Measurements from ENCODE around the gene TMEM258. TPM values are rescaled to one million over a fixed set of nuclear protein-coding genes. Genes with fewer than 3 reads are reported as not detected.

TMEM258 gene
- total RNA-seq, 1 donor from 2014 or later: 162 TPM

DNA sequence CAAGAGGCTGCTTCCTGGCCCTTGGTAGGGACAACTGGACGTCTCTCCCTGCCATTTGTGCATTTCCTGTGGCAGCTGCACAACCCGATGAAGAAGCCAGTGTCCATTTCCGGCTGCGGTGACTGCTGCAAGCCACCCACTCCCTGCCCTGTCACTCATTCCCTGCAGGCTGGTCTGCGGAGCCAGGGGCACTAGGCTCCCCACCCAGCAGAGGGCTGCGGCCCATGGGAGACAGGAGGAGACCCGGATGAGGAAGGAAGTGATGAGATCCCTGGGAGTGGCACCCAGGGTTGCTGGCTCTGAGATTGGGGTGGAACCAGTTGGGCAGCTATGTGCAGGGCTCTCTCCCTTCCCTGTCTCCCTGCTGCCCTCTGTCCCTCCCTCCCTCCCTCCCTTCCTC is 50.0 kb downstream of the TMEM258 start:
- Mint-ChIP-seq H3K27me3 (no peaks in the 10 kb centered on the region), H3K9me3 (no peaks in the 10 kb centered on the region), H3K36me3 (no peaks in the 10 kb centered on the region), H3K4me3 (no peak overlapping the region), H3K27ac (no peak overlapping the region), H3K4me1 (ENCODE audit: unreplicated experiment) (peaks cover 4% of the 10 kb centered on the region)
- TF ChIP-seq, protein P1, sequence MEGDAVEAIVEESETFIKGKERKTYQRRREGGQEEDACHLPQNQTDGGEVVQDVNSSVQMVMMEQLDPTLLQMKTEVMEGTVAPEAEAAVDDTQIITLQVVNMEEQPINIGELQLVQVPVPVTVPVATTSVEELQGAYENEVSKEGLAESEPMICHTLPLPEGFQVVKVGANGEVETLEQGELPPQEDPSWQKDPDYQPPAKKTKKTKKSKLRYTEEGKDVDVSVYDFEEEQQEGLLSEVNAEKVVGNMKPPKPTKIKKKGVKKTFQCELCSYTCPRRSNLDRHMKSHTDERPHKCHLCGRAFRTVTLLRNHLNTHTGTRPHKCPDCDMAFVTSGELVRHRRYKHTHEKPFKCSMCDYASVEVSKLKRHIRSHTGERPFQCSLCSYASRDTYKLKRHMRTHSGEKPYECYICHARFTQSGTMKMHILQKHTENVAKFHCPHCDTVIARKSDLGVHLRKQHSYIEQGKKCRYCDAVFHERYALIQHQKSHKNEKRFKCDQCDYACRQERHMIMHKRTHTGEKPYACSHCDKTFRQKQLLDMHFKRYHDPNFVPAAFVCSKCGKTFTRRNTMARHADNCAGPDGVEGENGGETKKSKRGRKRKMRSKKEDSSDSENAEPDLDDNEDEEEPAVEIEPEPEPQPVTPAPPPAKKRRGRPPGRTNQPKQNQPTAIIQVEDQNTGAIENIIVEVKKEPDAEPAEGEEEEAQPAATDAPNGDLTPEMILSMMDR (conservative IDR thresholded peaks at IDR 0.05): no peak
- no peak for DNase-seq (ENCODE audit: extremely low spot score, unreplicated experiment)

DNA sequence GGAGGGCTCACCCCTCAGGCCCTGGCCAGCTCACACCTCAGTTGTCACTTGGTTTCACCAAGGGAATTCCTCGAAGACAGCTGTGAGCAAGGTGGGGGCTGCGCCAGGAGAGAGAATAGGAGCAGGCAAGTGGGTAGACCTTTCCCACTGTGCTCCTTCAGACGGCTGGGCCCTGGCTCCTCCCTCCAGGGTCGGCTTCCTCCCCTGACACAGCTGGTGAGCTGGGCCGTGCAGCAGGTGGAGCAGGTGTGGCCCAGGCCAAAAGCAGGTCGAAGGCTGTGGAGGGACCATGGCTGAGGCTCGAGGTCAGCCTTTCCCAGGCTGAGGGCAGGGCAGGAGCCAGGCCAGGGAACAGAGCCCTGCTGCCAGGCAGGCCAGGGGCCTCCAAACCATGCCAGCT is 52.4 kb downstream of the TMEM258 start:
- Mint-ChIP-seq H3K4me1 (ENCODE audit: unreplicated experiment) (no peaks in the 10 kb centered on the region), H3K27ac (no peak overlapping the region), H3K4me3 (no peak overlapping the region), H3K9me3 (no peaks in the 10 kb centered on the region), H3K36me3 (no peaks in the 10 kb centered on the region), H3K27me3 (no peaks in the 10 kb centered on the region)
- no peak for DNase-seq (ENCODE audit: extremely low spot score, unreplicated experiment)
- TF ChIP-seq, protein P1 (conservative IDR thresholded peaks at IDR 0.05): no peak

DNA sequence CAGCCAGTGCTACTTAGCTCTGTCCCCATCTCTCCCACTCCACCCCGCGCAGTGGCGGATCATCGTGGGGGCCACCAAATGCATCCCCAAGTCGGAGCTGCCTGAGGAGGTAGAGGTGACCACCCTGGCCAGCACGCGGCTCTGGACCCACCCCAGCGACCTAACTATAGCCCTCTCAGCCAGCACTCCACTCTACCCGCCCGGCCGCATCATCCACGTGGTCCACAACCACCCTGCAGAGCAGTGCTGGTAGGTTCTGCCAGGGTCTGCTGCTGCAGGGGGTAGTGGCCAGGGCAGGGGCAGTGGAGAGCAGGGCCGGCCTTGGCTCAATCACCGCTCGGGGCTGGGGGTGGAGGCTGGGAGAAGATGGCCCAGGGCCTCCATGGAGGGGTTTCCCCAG is 53.0 kb downstream of the TMEM258 start:
- H3K4me3 Mint-ChIP-seq: no peak overlapping the region
- H3K4me1 Mint-ChIP-seq (ENCODE audit: unreplicated experiment): no peaks in the 10 kb centered on the region
- no peaks in the 10 kb centered on the region for H3K27me3 Mint-ChIP-seq
- DNase-seq (ENCODE audit: extremely low spot score, unreplicated experiment): no peak
- no peak overlapping the region for H3K27ac Mint-ChIP-seq
- no peaks in the 10 kb centered on the region for H3K36me3 Mint-ChIP-seq
- no peaks in the 10 kb centered on the region for H3K9me3 Mint-ChIP-seq
- TF ChIP-seq, protein P1 (conservative IDR thresholded peaks at IDR 0.05): no peak

Other genes starting within 250 kb of the TMEM258 start
- 26.5 and 37.5 TPM in 2 replicates for gene SYT7, start 211.5 kb downstream of the TMEM258 start, total RNA-seq (ENCODE audit: low replicate concordance)
- gene DAGLA, start 112.2 kb downstream of the TMEM258 start, total RNA-seq (ENCODE audit: low replicate concordance): 5.5 and 7.8 TPM in 2 replicates
- 29.6 and 62.1 TPM in 2 replicates for gene MYRF, start 40.0 kb downstream of the TMEM258 start, total RNA-seq (ENCODE audit: low replicate concordance)
- 27.7 and 44.6 TPM in 2 replicates for gene FEN1, start 312 bp upstream of the TMEM258 start, total RNA-seq (ENCODE audit: low replicate concordance)
- 34.2 and 90.0 TPM in 2 replicates for gene FADS1, start 24.4 kb upstream of the TMEM258 start, total RNA-seq (ENCODE audit: low replicate concordance)
- gene FADS2, start 35.7 kb upstream of the TMEM258 start, total RNA-seq (ENCODE audit: low replicate concordance): 127 and 205 TPM in 2 replicates
- gene FADS3, start 98.9 kb upstream of the TMEM258 start, total RNA-seq (ENCODE audit: low replicate concordance): 4.4 and 10.0 TPM in 2 replicates
- gene RAB3IL1, start 125.0 kb upstream of the TMEM258 start, total RNA-seq (ENCODE audit: low replicate concordance): 2.1 and 16.6 TPM in 2 replicates
- 0.14 and 0.31 TPM in 2 replicates for gene BEST1, start 157.8 kb upstream of the TMEM258 start, total RNA-seq (ENCODE audit: low replicate concordance)
- 1,346 and 2,108 TPM in 2 replicates for gene FTH1, start 175.0 kb upstream of the TMEM258 start, total RNA-seq (ENCODE audit: low replicate concordance)

All from type B pancreatic cell (in vitro differentiated cells).